Aorta (tissue), 5 donors: ENCODE measurements around the gene PXDC1. TPM values are rescaled to one million over a fixed set of nuclear protein-coding genes. Genes with fewer than 3 reads are reported as not detected.

Experiments
- ATAC-seq: fragments of 200-7000 bp; cut with Tn5 transposase; one replicate; pipeline ENCODE4 v1.9.1; 2022; ENCODE audit warnings: moderate library complexity; ENCODE audit not compliant: low FRiP score
- DNase-seq, 2 donors: peaks; one replicate each; pipeline ENCODE4 v3.0.0-alpha.2; 2020
- H3K27ac ChIP-seq, 2 donors: one replicate each; pipeline ENCODE4 v1.5.1; 2013; ENCODE audit warnings: low read length in 2 of 2, mild to moderate bottlenecking in 2 of 2, moderate library complexity in 2 of 2, control low read depth in 1 of 2, inconsistent platforms in 1 of 2, low read depth in 1 of 2
- H3K27me3 ChIP-seq, 2 donors: one replicate each; pipeline ENCODE4 v1.6.1; 2013; ENCODE audit warnings: control low read depth in 1 of 2, low read length in 1 of 2, mild to moderate bottlenecking in 1 of 2, moderate library complexity in 1 of 2; ENCODE audit not compliant: insufficient read depth in 2 of 2, control insufficient read depth in 1 of 2
- H3K36me3 ChIP-seq, 2 donors: one replicate each; pipeline ENCODE4 v1.6.1; 2013; ENCODE audit warnings: control low read depth in 1 of 2, low read length in 1 of 2, mild to moderate bottlenecking in 1 of 2; ENCODE audit not compliant: insufficient read depth in 2 of 2, control insufficient read depth in 1 of 2
- H3K4me1 ChIP-seq, 2 donors: one replicate each; pipeline ENCODE4 v1.6.1; 2013; ENCODE audit warnings: low read length in 2 of 2, control low read depth in 1 of 2, mild to moderate bottlenecking in 1 of 2, moderate library complexity in 1 of 2; ENCODE audit not compliant: insufficient read depth in 2 of 2, control insufficient read depth in 1 of 2
- H3K4me3 ChIP-seq, 2 donors: one replicate each; pipeline ENCODE4 v1.5.1; 2013; ENCODE audit warnings: low read length in 2 of 2, control low read depth in 1 of 2, mild to moderate bottlenecking in 1 of 2
- H3K9me3 ChIP-seq: one replicate; pipeline ENCODE4 v1.6.1; 2013; ENCODE audit warnings: mild to moderate bottlenecking, low read length; ENCODE audit not compliant: control insufficient read depth
- whole genome bisulfite sequencing, 2 donors: extraction: QIAGEN DNeasy Blood & Tissue Kit; methylation state at CpG; one replicate each; pipeline ENCODE4 v1.1.7; 2013; 5-methylcytosine and 5-hydroxymethylcytosine counted together
- intact Hi-C, 2 donors: fragments of 100-400 bp; cut with DNase I; formaldehyde crosslinking; loops; one replicate each; pipeline versions ENCODE4 v1.14.2 to v1.15.0; 2022
- polyA plus RNA-seq, 2 donors: library from polyadenylated mRNA; stranded (reverse); fragments of 200-250 nt; gene quantifications; one replicate each; pipeline ENCODE4 v1.2.3, GENCODE V29; 2013
- total RNA-seq, 2 donors: library from RNA; stranded (reverse); fragmentation: NEBNext Ultra II Directional; extraction: Animal tissue kit (Norgen Biotek cat#: 25700); gene quantifications; one replicate each; pipeline ENCODE4 v1.2.1, GENCODE V29; 2021
- donor health status: healthy with polysubstance abuse.
- donor health status: Bipolar disorder and iron deficiency.
- donor health status: DM: no; HTN: no; CAD: no.
- donor health status: DM: no; HTN: no; CAD: no.
- donor health status: DM: yes; HTN: yes; CAD: no.

The PXDC1 gene
- total and polyA plus RNA-seq, 4 donors, result 110 to 222 (median 141) TPM

DNA sequence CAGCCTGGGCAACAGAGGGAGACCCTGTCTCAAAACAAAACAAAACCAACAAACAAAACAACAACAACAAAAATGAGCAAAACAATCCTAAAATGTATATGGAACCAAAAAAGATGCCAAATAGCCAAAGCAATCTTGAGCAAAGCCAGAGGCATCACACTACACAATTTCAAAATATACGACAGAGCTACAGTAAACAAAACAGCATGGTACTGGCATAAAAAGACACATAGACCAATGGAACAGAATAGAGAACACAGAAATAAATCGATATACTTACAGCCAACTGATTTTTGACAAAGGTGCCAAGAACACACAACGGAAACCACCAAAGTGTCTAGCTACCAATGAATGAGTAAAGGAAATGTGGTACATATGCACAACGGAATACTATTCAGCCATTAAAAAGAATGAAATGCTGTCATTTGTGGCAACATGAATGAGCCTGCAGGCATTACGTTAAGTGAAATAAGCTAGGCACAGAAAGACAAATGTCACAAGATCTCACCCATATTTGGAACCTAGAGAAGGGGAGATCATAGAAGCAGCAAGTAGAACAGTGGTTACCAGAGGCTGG, 16.4 kb downstream of the PXDC1 start:
- 92 to 93% methylated on average over 5 of the region's 5 CpGs for WGBS, 2 donors
- Histone ChIP-seq H3K4me3 (no peak overlapping the region), H3K36me3 (peaks cover 0 to 20% of the 10 kb centered on the region in 2 donors), H3K27ac (no peak overlapping the region), H3K4me1 (no peaks in the 10 kb centered on the region), H3K27me3 (no peaks in the 10 kb centered on the region), H3K9me3 (no peaks in the 10 kb centered on the region)
- DNase-seq, result no peak
- intact Hi-C loops, result no loop called here
- no peak for ATAC-seq

GRCh38 chr6:3734023-3734422, 17.5 kb downstream of the PXDC1 start:
- WGBS, 2 donors, result 8 to 11% methylated on average over 10 of the region's 10 CpGs
- H3K27me3 ChIP-seq, result no peaks in the 10 kb centered on the region
- peak overlapping the region in 1 of 2 donors; percentile 4 for H3K27ac ChIP-seq
- ATAC-seq, result no peak
- no peaks in the 10 kb centered on the region for H3K4me1 ChIP-seq
- no peak overlapping the region for H3K4me3 ChIP-seq
- intact Hi-C loops, result loop anchor here (5.0 kb wide), 2 partner anchors 322 to 452 kb away; no protein-coding TSS in a partner anchor
- peaks cover 0 to 20% of the 10 kb centered on the region in 2 donors for H3K36me3 ChIP-seq
- peak in 1 of 2 donors; percentile 23 for DNase-seq
- no peaks in the 10 kb centered on the region for H3K9me3 ChIP-seq

GRCh38 chr6:3733321-3733925, 18.1 kb downstream of the PXDC1 start:
- DNase-seq (peak in 1 of 2 donors; percentile 48), ATAC-seq (no peak)
- WGBS, 2 donors, result 39 to 42% methylated on average over 17 of the region's 17 CpGs
- H3K9me3 ChIP-seq, result no peaks in the 10 kb centered on the region
- no peaks in the 10 kb centered on the region for H3K27me3 ChIP-seq
- peaks cover 0 to 20% of the 10 kb centered on the region in 2 donors for H3K36me3 ChIP-seq
- intact Hi-C loops, result loop anchor here (5.0 kb wide), 2 partner anchors 321 to 451 kb away; no protein-coding TSS in a partner anchor
- no peak overlapping the region for H3K4me3 ChIP-seq
- peak overlapping the region in 1 of 2 donors; percentile 15 for H3K27ac ChIP-seq
- H3K4me1 ChIP-seq, result no peaks in the 10 kb centered on the region

- H3K4me3 ChIP-seq, result no peak overlapping the region
- DNase-seq, result peak; percentile 83 to 88
- H3K36me3 ChIP-seq, result peaks cover 0 to 21% of the 10 kb centered on the region in 2 donors
- WGBS, 2 donors, result 2 to 4% methylated on average over 16 of the region's 16 CpGs
- H3K27ac ChIP-seq, result peak overlapping the region in 1 of 2 donors; percentile 34
- intact Hi-C loops, result loop anchor here (5.0 kb wide), 2 partner anchors 320 to 450 kb away; no protein-coding TSS in a partner anchor
- no peaks in the 10 kb centered on the region for H3K4me1 ChIP-seq
- H3K27me3 ChIP-seq, result no peaks in the 10 kb centered on the region
- no peaks in the 10 kb centered on the region for H3K9me3 ChIP-seq
- peak; percentile 84 for ATAC-seq
Observed at GRCh38 chr6:3732345-3733141, 19.0 kb downstream of the PXDC1 start.

DNA sequence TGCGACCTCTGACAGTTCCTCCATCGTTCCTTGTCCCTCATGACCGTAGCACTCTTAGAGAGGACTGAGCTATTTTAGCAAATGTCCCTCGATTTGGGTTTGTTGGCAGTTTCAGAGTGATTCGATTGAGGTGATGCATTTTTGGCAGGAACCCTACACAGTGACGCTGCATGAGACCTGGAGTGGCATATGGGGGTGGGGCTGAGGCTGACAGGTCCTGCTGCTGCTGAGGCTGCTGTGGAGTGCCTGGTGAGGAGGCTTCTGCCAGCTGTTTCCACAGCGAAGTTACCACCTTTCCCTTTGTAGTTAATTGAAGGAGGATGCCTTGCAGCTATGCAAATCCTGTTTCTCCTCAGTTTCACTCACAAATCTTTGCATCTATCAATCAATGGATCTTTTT, 19.8 kb downstream of the PXDC1 start:
- intact Hi-C loops, result loop anchor here (5.0 kb wide), 2 partner anchors 319 to 449 kb away; no protein-coding TSS in a partner anchor
- H3K27ac ChIP-seq, result peak overlapping the region in 1 of 2 donors; percentile 34
- H3K4me3 ChIP-seq, result no peak overlapping the region
- H3K27me3 ChIP-seq, result no peaks in the 10 kb centered on the region
- ATAC-seq (no peak), DNase-seq (peak in 1 of 2 donors; percentile 48)
- no peaks in the 10 kb centered on the region for H3K4me1 ChIP-seq
- H3K9me3 ChIP-seq, result no peaks in the 10 kb centered on the region
- peaks cover 0 to 18% of the 10 kb centered on the region in 2 donors for H3K36me3 ChIP-seq
- 10 to 17% methylated on average over 7 of the region's 7 CpGs for whole genome bisulfite sequencing, 2 donors

DNA sequence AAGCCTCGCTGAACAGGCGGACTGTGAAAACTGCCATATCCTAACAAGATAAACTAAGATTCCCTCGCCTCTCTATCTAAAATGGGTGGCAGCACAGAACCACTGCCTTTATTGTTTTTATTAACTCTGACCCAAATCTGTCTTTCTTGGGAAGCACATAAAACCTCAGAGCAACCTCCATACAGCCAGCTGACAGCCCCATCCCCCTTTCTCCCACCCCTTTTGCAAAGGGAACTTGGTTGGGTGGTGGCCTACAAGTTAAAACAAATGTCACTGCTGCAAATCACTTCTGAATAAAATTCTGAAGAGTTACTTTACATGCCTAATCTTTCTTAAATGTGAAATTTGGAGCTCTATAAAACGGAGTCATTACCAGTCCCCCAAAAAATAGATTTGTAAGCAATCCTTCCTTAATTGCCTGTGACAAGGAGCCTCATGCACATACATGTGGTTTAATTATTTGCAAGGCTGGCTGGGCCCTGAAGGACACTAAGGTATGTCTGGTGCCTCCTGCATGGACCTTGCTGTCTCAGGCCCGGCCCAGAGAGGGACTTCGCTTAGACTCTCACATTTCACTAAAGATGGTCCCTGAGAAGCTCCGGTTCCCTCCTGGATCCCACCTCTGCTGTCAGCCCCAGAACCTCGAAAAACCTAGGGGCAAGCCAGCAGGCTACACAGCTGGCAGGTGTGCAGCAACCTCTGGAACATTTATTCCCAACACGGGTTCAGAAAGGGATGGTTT, 21.7 kb downstream of the PXDC1 start:
- WGBS, 2 donors, result 56 to 57% methylated on average over 9 of the region's 9 CpGs
- intact Hi-C loops, result loop anchor here (5.0 to 10.0 kb wide), 3 partner anchors 275 to 447 kb away; partner anchors contain the start of gene SLC22A23 (in 1 of the 2)
- H3K4me3 ChIP-seq, result no peak overlapping the region
- H3K36me3 ChIP-seq, result peaks cover 0 to 11% of the 10 kb centered on the region in 2 donors
- H3K27ac ChIP-seq, result peak overlapping the region in 1 of 2 donors; percentile 33
- peaks cover 0 to 3% of the 10 kb centered on the region in 2 donors for H3K4me1 ChIP-seq
- ATAC-seq, result no peak
- no peaks in the 10 kb centered on the region for H3K27me3 ChIP-seq
- peak; percentile 14 to 54 for DNase-seq
- H3K9me3 ChIP-seq, result no peaks in the 10 kb centered on the region

DNA sequence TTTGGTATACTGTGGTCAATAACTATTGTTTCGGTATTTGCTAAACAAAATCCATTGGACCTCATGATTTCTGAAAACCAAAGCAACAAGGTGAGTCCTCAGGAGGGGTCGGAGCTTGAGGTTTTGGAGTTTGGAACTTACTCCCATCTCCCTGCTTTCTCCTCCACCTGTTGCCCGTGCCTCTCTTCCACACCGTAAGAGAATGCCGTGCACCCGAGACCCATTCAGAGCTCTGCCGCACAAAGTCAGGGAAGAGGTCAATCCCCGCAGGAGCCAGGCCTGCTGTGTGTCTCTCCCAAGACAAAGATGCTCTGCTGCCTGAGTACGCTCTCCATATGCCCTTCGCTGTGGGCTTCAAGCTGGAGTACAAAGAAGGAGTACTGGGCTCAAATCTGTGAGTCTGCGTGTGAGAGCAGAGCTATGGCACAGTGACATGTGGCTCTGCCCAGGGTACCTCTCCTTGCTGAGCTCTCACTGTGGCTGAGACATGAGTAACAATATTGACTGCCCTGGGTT, 23.9 kb downstream of the PXDC1 start:
- Histone ChIP-seq H3K9me3 (no peaks in the 10 kb centered on the region), H3K4me1 (peaks cover 0 to 3% of the 10 kb centered on the region in 2 donors), H3K4me3 (no peak overlapping the region), H3K27ac (peak overlapping the region in 1 of 2 donors; percentile 8), H3K27me3 (no peaks in the 10 kb centered on the region), H3K36me3 (peaks cover 0 to 19% of the 10 kb centered on the region in 2 donors)
- 75 to 79% methylated on average over 11 of the region's 11 CpGs for WGBS, 2 donors
- intact Hi-C loops, result loop anchor here in 1 of 2 donors (10.0 kb wide), 1 partner anchor 273 kb away; the partner anchor contains the start of gene SLC22A23
- no peak for DNase-seq
- ATAC-seq, result no peak

- Histone ChIP-seq H3K4me1 (peaks cover 0 to 3% of the 10 kb centered on the region in 2 donors), H3K27ac (peak overlapping the region; percentile 30 to 70)
- intact Hi-C loops, result loop anchor here in 1 of 2 donors (10.0 kb wide), 1 partner anchor 272 kb away; the partner anchor contains the start of gene SLC22A23
Observed at GRCh38 chr6:3727036-3727435, 24.5 kb downstream of the PXDC1 start.

More at GRCh38 chr6:3727036-3727435, 24.5 kb downstream of the PXDC1 start:
- Histone ChIP-seq H3K4me3 (no peak overlapping the region), H3K36me3 (peaks cover 0 to 19% of the 10 kb centered on the region in 2 donors), H3K9me3 (no peaks in the 10 kb centered on the region), H3K27me3 (no peaks in the 10 kb centered on the region)
- DNase-seq, result peak; percentile 32 to 34
- no peak for ATAC-seq
- WGBS, 2 donors, result 42 to 45% methylated on average over 5 of the region's 5 CpGs
